Spleen (tissue), 7 donors: ENCODE measurements around the gene MPC2.

Experiments
- POLR2A ChIP-seq, 3 donors: fragments of 450-650 bp; IDR thresholded peaks; one replicate each; pipeline ENCODE4 v1.5.1; 2017; ENCODE audit warnings: antibody characterized with exemption in 3 of 3, mild to moderate bottlenecking in 1 of 3
- POLR2AphosphoS5 ChIP-seq, 3 donors: sonication (generic); formaldehyde crosslinking; IDR thresholded peaks; one replicate each; pipeline ENCODE4 v1.5.1; 2017; ENCODE audit warnings: antibody characterized with exemption in 3 of 3
- TF ChIP-seq, protein P1 (sequence below), 11 experiments: fragments of 200-600 bp in 7 of 11; fragments of 450-650 bp in 4 of 11; sonication (generic) in 4 of 11; IDR thresholded peaks in 8 of 11; conservative IDR thresholded peaks in 3 of 11; 1 replicate in 7 of 11; 2 replicates in 4 of 11; pipeline versions ENCODE4 v1.4.0 to v1.8.0; 2016 to 2021; ENCODE audit warnings: antibody characterized with exemption in 11 of 11, inconsistent platforms in 4 of 11, mild to moderate bottlenecking in 1 of 11
- donor health status: DM: no; HTN: no; CAD: no; lungs with moderate emphysema.
- donor health status: DM: no; HTN: no; CAD: no.
- donor health status: DM: no; HTN: no; CAD: no.

DNA sequence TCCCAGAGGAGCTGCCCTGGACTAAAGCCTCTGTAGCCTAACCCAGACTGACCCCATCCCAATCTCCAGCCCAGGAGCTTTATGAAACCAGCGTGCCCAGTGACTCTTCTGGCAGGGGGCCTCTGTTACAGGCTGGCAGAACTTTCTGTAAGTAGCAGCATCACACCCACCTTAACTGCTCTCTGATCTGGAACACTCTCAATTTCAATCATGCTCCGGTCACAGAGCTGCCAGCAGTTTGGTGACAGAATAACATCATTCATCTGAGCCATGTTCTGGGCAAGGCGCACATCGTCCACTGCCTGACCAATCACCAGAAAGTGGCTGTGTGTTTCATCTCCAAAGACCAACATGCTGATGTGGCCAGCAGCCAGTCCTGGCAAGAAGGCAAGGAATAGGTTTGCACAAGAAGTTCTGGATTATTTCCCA, 37.6 kb downstream of the MPC2 start:
- TF ChIP-seq, protein P1, sequence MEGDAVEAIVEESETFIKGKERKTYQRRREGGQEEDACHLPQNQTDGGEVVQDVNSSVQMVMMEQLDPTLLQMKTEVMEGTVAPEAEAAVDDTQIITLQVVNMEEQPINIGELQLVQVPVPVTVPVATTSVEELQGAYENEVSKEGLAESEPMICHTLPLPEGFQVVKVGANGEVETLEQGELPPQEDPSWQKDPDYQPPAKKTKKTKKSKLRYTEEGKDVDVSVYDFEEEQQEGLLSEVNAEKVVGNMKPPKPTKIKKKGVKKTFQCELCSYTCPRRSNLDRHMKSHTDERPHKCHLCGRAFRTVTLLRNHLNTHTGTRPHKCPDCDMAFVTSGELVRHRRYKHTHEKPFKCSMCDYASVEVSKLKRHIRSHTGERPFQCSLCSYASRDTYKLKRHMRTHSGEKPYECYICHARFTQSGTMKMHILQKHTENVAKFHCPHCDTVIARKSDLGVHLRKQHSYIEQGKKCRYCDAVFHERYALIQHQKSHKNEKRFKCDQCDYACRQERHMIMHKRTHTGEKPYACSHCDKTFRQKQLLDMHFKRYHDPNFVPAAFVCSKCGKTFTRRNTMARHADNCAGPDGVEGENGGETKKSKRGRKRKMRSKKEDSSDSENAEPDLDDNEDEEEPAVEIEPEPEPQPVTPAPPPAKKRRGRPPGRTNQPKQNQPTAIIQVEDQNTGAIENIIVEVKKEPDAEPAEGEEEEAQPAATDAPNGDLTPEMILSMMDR (IDR thresholded peaks at IDR 0.05 in 8 of 11, conservative IDR thresholded peaks at IDR 0.05 in 3 of 11): no peak
- TF ChIP-seq POLR2AphosphoS5 (IDR thresholded peaks at IDR 0.05): no peak
- TF ChIP-seq POLR2A (IDR thresholded peaks at IDR 0.05): no peak
